HG03095 (cell line): ENCODE results near the gene NOL9.

Experiments
- ATAC-seq: cut with Tn5 transposase; IDR thresholded peaks from one replicate; pipeline ENCODE4 v1.9.1; 2021; ENCODE audit warnings: moderate library complexity; ENCODE audit not compliant: unreplicated experiment

Gene NOL9

GRCh38 chr1:6528492-6528891, 25.8 kb downstream of the NOL9 start:
- ATAC-seq: no peak

- no peak for ATAC-seq
Measured at GRCh38 chr1:6526316-6526715, 28.0 kb downstream of the NOL9 start.

- no peak for ATAC-seq
Measured at GRCh38 chr1:6523566-6523965, 30.7 kb downstream of the NOL9 start.

GRCh38 chr1:6521536-6521935, 32.8 kb downstream of the NOL9 start:
- no peak for ATAC-seq

- ATAC-seq: no peak
Measured at GRCh38 chr1:6519935-6520671, 34.2 kb downstream of the NOL9 start.

GRCh38 chr1:6519491-6519934, 34.8 kb downstream of the NOL9 start:
- ATAC-seq: no peak

- no peak for ATAC-seq
Measured at GRCh38 chr1:6517435-6517851, 36.9 kb downstream of the NOL9 start.

GRCh38 chr1:6515771-6516170, 38.5 kb downstream of the NOL9 start:
- ATAC-seq: no peak

- ATAC-seq: no peak
Measured at GRCh38 chr1:6513320-6513801, 41.0 kb downstream of the NOL9 start.

GRCh38 chr1:6512908-6513280, 41.4 kb downstream of the NOL9 start:
- ATAC-seq: no peak

GRCh38 chr1:6512245-6512907, 41.9 kb downstream of the NOL9 start:
- no peak for ATAC-seq

GRCh38 chr1:6511561-6512244, 42.6 kb downstream of the NOL9 start:
- ATAC-seq: no peak

GRCh38 chr1:6511056-6511455, 43.3 kb downstream of the NOL9 start:
- no peak for ATAC-seq

GRCh38 chr1:6510493-6510892, 43.8 kb downstream of the NOL9 start:
- ATAC-seq: no peak

- no peak for ATAC-seq
Measured at GRCh38 chr1:6509919-6510291, 44.4 kb downstream of the NOL9 start.

- no peak for ATAC-seq
Measured at GRCh38 chr1:6509220-6509918, 44.9 kb downstream of the NOL9 start.

- no peak for ATAC-seq
Measured at GRCh38 chr1:6508816-6509189, 45.5 kb downstream of the NOL9 start.

- ATAC-seq: no peak
Measured at GRCh38 chr1:6508154-6508815, 46.0 kb downstream of the NOL9 start.

GRCh38 chr1:6507461-6507911, 46.8 kb downstream of the NOL9 start:
- no peak for ATAC-seq

GRCh38 chr1:6507037-6507428, 47.3 kb downstream of the NOL9 start:
- no peak for ATAC-seq
